ENCODE measurements around the gene CCND3.

DNA sequence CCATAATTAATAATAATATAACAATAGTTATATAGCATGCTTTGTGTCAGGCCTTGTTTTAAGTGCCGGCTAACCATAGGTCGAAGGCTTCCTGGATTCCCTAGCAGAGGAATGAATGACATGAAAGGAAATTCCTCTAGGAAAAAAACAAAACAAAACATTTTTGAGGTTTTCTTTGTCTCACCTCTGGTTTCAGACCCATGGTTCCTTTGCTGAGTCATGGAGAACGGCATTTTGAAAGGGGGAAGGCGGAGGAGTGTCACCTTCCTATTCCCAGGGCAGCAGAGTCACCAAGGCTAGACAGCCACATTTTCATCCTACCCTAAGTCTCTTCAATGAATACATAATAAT lies 25.3 kb upstream of the CCND3 start:
- TF ChIP-seq, protein P1, sequence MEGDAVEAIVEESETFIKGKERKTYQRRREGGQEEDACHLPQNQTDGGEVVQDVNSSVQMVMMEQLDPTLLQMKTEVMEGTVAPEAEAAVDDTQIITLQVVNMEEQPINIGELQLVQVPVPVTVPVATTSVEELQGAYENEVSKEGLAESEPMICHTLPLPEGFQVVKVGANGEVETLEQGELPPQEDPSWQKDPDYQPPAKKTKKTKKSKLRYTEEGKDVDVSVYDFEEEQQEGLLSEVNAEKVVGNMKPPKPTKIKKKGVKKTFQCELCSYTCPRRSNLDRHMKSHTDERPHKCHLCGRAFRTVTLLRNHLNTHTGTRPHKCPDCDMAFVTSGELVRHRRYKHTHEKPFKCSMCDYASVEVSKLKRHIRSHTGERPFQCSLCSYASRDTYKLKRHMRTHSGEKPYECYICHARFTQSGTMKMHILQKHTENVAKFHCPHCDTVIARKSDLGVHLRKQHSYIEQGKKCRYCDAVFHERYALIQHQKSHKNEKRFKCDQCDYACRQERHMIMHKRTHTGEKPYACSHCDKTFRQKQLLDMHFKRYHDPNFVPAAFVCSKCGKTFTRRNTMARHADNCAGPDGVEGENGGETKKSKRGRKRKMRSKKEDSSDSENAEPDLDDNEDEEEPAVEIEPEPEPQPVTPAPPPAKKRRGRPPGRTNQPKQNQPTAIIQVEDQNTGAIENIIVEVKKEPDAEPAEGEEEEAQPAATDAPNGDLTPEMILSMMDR (IDR thresholded peaks at IDR 0.05 in 4 of 5, conservative IDR thresholded peaks at IDR 0.05 in 1 of 5), result no peak
- no peak for TF ChIP-seq POLR2A (IDR thresholded peaks at IDR 0.05)
